HUES64 (cell line): ENCODE results near the gene TMEM35B.
"Not testable (repeated sequence)": the region's sequence is repeated elsewhere in the genome, so short reads cannot be mapped to it uniquely, and the experiment has no call there.

Experiments
- H3K27ac ChIP-seq: 2 replicates; pipeline ENCODE4 v1.7.0; 2013; ENCODE audit warnings: low read depth, low read length, inconsistent platforms
- H3K27me3 ChIP-seq: 2 replicates; pipeline ENCODE4 v1.6.1; 2013; ENCODE audit warnings: mild to moderate bottlenecking, low read length; ENCODE audit not compliant: insufficient read depth
- H3K36me3 ChIP-seq: 2 replicates; pipeline ENCODE4 v1.6.1; 2013; ENCODE audit warnings: mild to moderate bottlenecking, low read length; ENCODE audit not compliant: insufficient read depth
- H3K4me1 ChIP-seq: 2 replicates; pipeline ENCODE4 v1.6.1; 2013; ENCODE audit warnings: mild to moderate bottlenecking, low read length, moderate library complexity; ENCODE audit not compliant: insufficient read depth
- H3K4me3 ChIP-seq: 2 replicates; pipeline ENCODE4 v1.5.1; 2013; ENCODE audit warnings: mild to moderate bottlenecking, low read length, moderate library complexity
- H3K9ac ChIP-seq: 2 replicates; pipeline ENCODE4 v1.6.1; 2013; ENCODE audit warnings: mild to moderate bottlenecking, low read depth, low read length
- H3K9me3 ChIP-seq: 2 replicates; pipeline ENCODE4 v1.6.1; 2013; ENCODE audit warnings: low read depth, low read length; ENCODE audit not compliant: insufficient read depth
- WGBS: fragments of 150-250, 120-280 bp; methylation state at CpG from one replicate; pipeline ENCODE4 v1.1.7; 2013; ENCODE audit warnings: missing lambda C conversion rate; 5-methylcytosine and 5-hydroxymethylcytosine counted together

TMEM35B gene

GRCh38 chr1:34988581-34988980 lies 3.4 kb upstream of the TMEM35B start:
- Histone ChIP-seq H3K4me1 (peaks cover 10% of the 10 kb centered on the region), H3K27me3 (no peaks in the 10 kb centered on the region)

DNA sequence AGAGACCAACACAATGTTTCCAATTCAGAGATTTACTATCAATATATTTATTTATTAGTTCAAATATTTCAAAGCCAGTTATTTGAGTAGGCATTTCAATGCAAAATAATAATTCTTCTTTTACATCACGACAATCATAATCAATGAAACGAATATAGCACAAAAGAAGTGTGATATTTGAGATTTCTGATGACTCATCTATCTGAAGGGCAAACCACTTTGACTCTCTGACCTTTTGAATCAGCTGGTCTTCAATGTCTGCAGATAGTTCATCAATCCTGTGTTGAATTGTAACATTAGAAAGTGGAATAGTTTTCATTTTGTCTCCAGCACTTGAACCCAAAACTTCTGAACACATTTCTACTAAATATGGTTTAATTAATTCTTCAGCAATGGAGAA lies 3.0 kb upstream of the TMEM35B start:
- H3K4me1 ChIP-seq: peaks cover 10% of the 10 kb centered on the region
- H3K27me3 ChIP-seq: no peaks in the 10 kb centered on the region
- H3K27ac ChIP-seq: no peak overlapping the region
- 90% methylated on average over 1 of the region's 2 CpGs for WGBS
- H3K4me3 ChIP-seq: no peak overlapping the region
- no peak overlapping the region for H3K9ac ChIP-seq
- H3K9me3 ChIP-seq: no peaks in the 10 kb centered on the region
- H3K36me3 ChIP-seq: 0 out of 2 replicates have a peak, but pooled peaks cover 4% of the 10 kb centered on the region

More at GRCh38 chr1:34988581-34988980, 3.4 kb upstream of the TMEM35B start:
- 0 out of 2 replicates have a peak, but pooled peaks cover 4% of the 10 kb centered on the region for H3K36me3 ChIP-seq
- H3K27ac ChIP-seq: no peak overlapping the region
- no peak overlapping the region for H3K4me3 ChIP-seq
- H3K9ac ChIP-seq: no peak overlapping the region
- H3K9me3 ChIP-seq: no peaks in the 10 kb centered on the region

DNA sequence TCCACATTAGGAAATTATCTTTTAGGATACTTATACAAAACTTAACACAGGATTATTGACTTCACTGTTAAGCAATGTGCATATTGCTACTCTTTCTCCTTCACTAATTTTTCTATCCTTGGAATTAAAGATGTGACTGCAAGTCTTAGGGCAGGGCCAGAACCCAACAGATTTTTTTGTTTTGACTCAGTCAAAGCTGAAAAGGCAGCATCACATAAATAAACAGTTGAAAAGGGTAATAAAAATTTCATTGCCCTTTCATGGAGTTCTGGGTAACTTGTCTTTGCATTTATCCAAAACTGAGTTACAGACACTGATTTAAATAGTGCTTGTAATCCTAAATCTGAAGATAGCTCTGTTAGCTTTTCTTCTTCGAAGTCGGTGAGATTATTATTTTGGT lies 1.9 kb upstream of the TMEM35B start:
- no peak overlapping the region for H3K27ac ChIP-seq

DNA sequence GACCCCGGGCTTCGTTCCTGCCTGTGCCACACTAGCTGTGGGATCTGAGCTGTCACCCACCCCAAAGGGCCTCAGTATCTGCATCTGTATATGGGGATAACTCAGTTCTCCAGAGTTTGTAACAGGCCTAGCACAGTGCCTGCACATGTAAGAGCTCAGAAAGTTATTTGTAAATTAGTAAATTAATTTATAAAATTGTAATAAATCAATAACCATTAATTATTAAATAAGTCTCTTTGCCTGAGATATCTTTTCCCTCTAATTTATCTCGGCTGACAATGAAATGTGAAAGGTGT lies 410 bp upstream of the TMEM35B start:
- H3K9me3 ChIP-seq, H3K36me3 ChIP-seq, H3K27me3 ChIP-seq, H3K4me1 ChIP-seq, H3K9ac ChIP-seq: not testable (repeated sequence)
- peak overlapping the region; percentile 53; the same call in 1 of the 2 replicates for H3K27ac ChIP-seq
- peak overlapping the region; percentile 85 for H3K4me3 ChIP-seq
- 35% methylated on average over 2 of the region's 3 CpGs for WGBS

More for the DNA sequence above, 1.9 kb upstream of the TMEM35B start:
- Histone ChIP-seq H3K4me1 (peaks cover 10% of the 10 kb centered on the region), H3K4me3 (no peak overlapping the region), H3K9ac (no peak overlapping the region), H3K36me3 (0 out of 2 replicates have a peak, but pooled peaks cover 2% of the 10 kb centered on the region), H3K9me3 (no peaks in the 10 kb centered on the region), H3K27me3 (no peaks in the 10 kb centered on the region)
- 94% methylated on average over 2 of the region's 2 CpGs for WGBS

- Histone ChIP-seq H3K27ac (no peak overlapping the region), H3K27me3 (no peaks in the 10 kb centered on the region), H3K4me1 (peaks cover 10% of the 10 kb centered on the region), H3K36me3 (no peaks in the 10 kb centered on the region; the same call in 1 of the 2 replicates), H3K4me3 (peak overlapping the region; percentile 85), H3K9me3 (no peaks in the 10 kb centered on the region), H3K9ac (peak overlapping the region; percentile 86)
- 24% methylated on average over 4 of the region's 4 CpGs for WGBS
These were observed 733 bp downstream of the TMEM35B start for GRCh38 chr1:34984435-34984792.

DNA sequence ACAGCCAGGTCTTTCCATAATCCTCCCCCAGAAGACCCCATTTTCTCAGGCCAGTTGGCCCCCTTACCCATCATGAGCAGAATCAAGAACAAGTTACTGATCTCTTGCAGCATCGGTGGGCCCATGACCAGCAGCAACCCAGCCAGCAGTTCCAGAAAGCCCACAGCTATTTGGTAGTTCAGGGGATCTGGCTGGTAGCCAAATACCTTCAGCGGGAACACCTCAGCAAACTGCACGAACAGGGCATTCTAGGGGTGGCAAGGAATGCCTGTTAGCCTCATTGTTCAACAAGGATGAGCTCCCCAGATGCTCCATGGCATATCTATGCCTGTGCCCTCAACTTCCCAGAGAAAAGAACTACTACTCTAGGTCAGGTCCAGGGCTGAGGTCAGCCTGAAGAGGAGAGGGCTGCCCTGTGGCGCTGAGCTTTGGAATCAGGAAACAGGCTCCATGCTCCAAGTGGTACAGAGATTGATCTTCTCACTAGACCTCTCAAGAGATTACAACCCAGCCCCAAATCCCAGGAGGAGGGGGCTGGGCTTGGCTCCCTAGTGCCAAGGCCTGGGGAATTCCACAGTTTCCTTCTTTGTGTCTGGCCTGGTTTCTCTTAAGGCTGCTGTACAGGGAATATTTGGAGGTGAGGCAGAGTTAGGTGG lies 1.3 kb downstream of the TMEM35B start:
- Histone ChIP-seq H3K9ac (peak overlapping the region; percentile 86), H3K36me3 (no peaks in the 10 kb centered on the region; the same call in 1 of the 2 replicates), H3K4me3 (peak overlapping the region; percentile 85), H3K27ac (no peak overlapping the region), H3K9me3 (no peaks in the 10 kb centered on the region), H3K27me3 (no peaks in the 10 kb centered on the region), H3K4me1 (peaks cover 10% of the 10 kb centered on the region)
- 85% methylated on average over 4 of the region's 4 CpGs for WGBS

DNA sequence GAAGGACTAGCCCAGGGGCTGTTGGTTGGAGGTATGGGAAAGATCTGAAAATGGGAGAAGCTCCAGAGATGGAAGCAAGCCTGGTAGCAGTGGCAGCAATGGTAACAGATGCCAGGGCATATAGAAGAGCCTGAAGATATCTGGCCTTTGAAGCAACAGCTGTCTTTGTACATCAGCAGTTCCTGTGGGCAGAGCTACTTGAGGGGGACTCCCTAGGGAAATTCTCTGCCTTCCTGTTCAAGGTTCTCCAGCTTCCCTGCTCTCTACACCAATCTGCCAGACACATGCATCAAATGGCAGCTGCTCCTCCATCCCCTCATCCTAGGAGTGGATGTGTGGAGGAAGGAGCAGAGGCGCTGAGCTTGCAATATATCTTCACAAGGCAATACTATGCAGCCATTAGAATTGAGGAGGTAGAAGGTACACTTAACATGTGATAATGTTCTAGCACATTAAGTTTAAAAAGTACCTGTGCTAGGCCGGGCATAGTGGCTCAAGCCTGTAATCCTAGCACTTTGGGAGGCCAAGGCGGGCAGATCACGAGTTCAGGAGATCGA lies 2.2 kb downstream of the TMEM35B start:
- Histone ChIP-seq H3K4me3 (no peak overlapping the region), H3K9me3 (no peaks in the 10 kb centered on the region), H3K4me1 (peaks cover 10% of the 10 kb centered on the region), H3K27ac (no peak overlapping the region), H3K9ac (no peak overlapping the region), H3K27me3 (no peaks in the 10 kb centered on the region), H3K36me3 (no peaks in the 10 kb centered on the region; the same call in 1 of the 2 replicates)
- 95% methylated on average over 4 of the region's 5 CpGs for WGBS

DNA sequence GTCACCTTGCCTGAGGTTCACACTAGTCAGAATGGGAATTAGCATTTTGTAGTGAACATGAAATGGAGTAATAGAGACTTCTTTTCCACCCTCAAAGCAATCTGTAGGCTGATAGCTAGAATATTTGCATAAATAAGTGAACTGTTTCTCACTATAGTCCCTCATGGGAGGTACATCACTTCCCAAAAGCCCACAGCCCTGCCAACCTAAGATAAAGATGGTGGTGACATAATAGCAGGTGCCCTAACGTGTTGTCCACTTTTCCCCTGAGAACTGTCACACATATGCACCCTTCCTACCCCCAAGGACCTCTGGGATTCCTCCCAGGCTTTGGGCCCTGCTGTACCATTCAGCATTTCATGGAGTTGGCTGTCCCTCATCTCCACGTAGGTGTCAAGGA lies 4.4 kb downstream of the TMEM35B start:
- 97% methylated on average over 2 of the region's 2 CpGs for WGBS
- no peak overlapping the region for H3K9ac ChIP-seq
- no peak overlapping the region for H3K27ac ChIP-seq
- no peaks in the 10 kb centered on the region; the same call in 1 of the 2 replicates for H3K36me3 ChIP-seq
- peaks cover 10% of the 10 kb centered on the region for H3K4me1 ChIP-seq
- no peak overlapping the region for H3K4me3 ChIP-seq
- H3K27me3 ChIP-seq: no peaks in the 10 kb centered on the region
- H3K9me3 ChIP-seq: no peaks in the 10 kb centered on the region

DNA sequence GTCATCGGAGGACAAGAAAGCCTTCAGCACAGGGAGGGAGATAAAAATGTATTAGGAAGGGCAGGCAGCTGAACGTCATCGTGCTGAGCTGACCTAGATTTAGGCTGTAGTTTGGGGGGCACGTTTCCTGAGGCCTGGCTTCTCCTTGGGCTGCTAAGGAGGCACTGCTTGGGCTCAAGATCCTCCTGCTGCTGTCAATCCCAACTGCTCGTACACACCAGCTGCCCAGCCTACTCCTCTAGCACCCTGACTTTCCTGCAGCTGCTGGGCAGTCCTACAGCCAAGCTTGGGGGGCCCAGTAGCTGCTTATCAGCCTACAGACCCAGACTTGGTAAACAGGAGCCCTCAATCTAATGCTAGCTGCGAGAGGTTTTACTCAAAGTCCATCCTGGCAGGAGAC lies 6.2 kb downstream of the TMEM35B start:
- 89% methylated on average over 6 of the region's 6 CpGs for WGBS
- no peaks in the 10 kb centered on the region for H3K27me3 ChIP-seq
- H3K9ac ChIP-seq: no peak overlapping the region
- H3K4me1 ChIP-seq: peaks cover 9% of the 10 kb centered on the region
- H3K27ac ChIP-seq: no peak overlapping the region
- H3K36me3 ChIP-seq: no peaks in the 10 kb centered on the region; the same call in 1 of the 2 replicates
- H3K9me3 ChIP-seq: no peaks in the 10 kb centered on the region
- H3K4me3 ChIP-seq: no peak overlapping the region

DNA sequence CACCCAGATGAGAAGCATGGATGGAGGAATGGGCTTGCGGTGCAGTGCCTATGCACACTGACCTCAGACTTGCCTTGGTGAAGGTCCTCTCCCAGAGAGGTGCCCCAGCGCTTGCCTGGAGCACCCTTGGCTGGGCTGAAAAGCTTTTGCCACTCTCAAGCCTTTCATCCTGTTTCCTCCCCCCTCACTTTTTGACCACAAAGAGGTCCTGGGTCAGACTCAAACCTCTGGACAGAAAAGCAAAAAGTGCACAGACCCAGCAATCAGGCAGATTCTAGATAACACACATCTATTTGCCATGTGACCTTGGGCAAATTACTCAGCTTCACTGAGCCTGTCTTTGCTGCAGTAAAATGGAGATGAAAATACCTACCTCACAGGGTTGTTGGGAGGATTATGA lies 7.3 kb downstream of the TMEM35B start:
- Histone ChIP-seq H3K27ac (no peak overlapping the region), H3K36me3 (no peaks in the 10 kb centered on the region; the same call in 1 of the 2 replicates), H3K4me3 (no peak overlapping the region), H3K4me1 (peaks cover 7% of the 10 kb centered on the region; the same call in 1 of the 2 replicates), H3K27me3 (no peaks in the 10 kb centered on the region), H3K9ac (no peak overlapping the region), H3K9me3 (no peaks in the 10 kb centered on the region)
- 95% methylated on average over 2 of the region's 2 CpGs for WGBS

- Histone ChIP-seq H3K27me3 (no peaks in the 10 kb centered on the region), H3K4me3 (no peak overlapping the region), H3K9ac (no peak overlapping the region), H3K36me3 (no peaks in the 10 kb centered on the region; the same call in 1 of the 2 replicates), H3K27ac (no peak overlapping the region), H3K4me1 (peaks cover 7% of the 10 kb centered on the region; the same call in 1 of the 2 replicates), H3K9me3 (no peaks in the 10 kb centered on the region)
- WGBS: 95% methylated on average over 13 of the region's 13 CpGs
These were observed 8.0 kb downstream of the TMEM35B start for GRCh38 chr1:34977210-34977471.
